ENCODE results near the gene FBLN1. TPM values are rescaled to one million over a fixed set of nuclear protein-coding genes. Genes with fewer than 3 reads are reported as not detected.

Gene FBLN1
- total RNA-seq, 2 donors from 2014 or later: 92.8 to 354 TPM

- peaks cover 0 to 18% of the 10 kb centered on the region in 2 donors for H3K4me1 ChIP-seq
- H3K9me3 ChIP-seq: no peaks in the 10 kb centered on the region
- H3K27ac ChIP-seq: peak overlapping the region; percentile 5 to 56
- no peak for TF ChIP-seq CTCF (IDR thresholded peaks at IDR 0.05)
- H3K27me3 ChIP-seq: no peaks in the 10 kb centered on the region
- no peak overlapping the region for H3K4me3 ChIP-seq
- no peaks in the 10 kb centered on the region for H3K36me3 ChIP-seq
- no peak for DNase-seq (ENCODE audit: low spot score)
These were observed 24.4 kb upstream of the FBLN1 start for GRCh38 chr22:45478108-45478771.

- no peak overlapping the region for H3K27ac ChIP-seq
These were observed 22.0 kb upstream of the FBLN1 start for GRCh38 chr22:45480717-45481116.

GRCh38 chr22:45481661-45482060 lies 21.0 kb upstream of the FBLN1 start:
- H3K4me1 ChIP-seq: peaks cover 0 to 3% of the 10 kb centered on the region in 2 donors

More at GRCh38 chr22:45480717-45481116, 22.0 kb upstream of the FBLN1 start:
- TF ChIP-seq CTCF (IDR thresholded peaks at IDR 0.05): no peak
- Histone ChIP-seq H3K4me3 (no peak overlapping the region), H3K27me3 (no peaks in the 10 kb centered on the region), H3K9me3 (no peaks in the 10 kb centered on the region), H3K36me3 (no peaks in the 10 kb centered on the region), H3K4me1 (peaks cover 0 to 4% of the 10 kb centered on the region in 2 donors)
- no peak for DNase-seq (ENCODE audit: low spot score)

GRCh38 chr22:45482169-45482568 lies 20.5 kb upstream of the FBLN1 start:
- Histone ChIP-seq H3K27ac (no peak overlapping the region), H3K9me3 (no peaks in the 10 kb centered on the region), H3K36me3 (no peaks in the 10 kb centered on the region), H3K4me1 (peaks cover 0 to 3% of the 10 kb centered on the region in 2 donors), H3K4me3 (no peak overlapping the region), H3K27me3 (no peaks in the 10 kb centered on the region)
- DNase-seq (ENCODE audit: low spot score): no peak
- no peak for TF ChIP-seq CTCF (IDR thresholded peaks at IDR 0.05)

More at GRCh38 chr22:45481661-45482060, 21.0 kb upstream of the FBLN1 start:
- no peak overlapping the region for H3K4me3 ChIP-seq
- no peaks in the 10 kb centered on the region for H3K9me3 ChIP-seq
- no peak for DNase-seq (ENCODE audit: low spot score)
- no peak for TF ChIP-seq CTCF (IDR thresholded peaks at IDR 0.05)
- no peaks in the 10 kb centered on the region for H3K27me3 ChIP-seq
- H3K27ac ChIP-seq: no peak overlapping the region
- H3K36me3 ChIP-seq: no peaks in the 10 kb centered on the region

- Histone ChIP-seq H3K4me1 (peaks cover 0 to 3% of the 10 kb centered on the region in 2 donors), H3K4me3 (no peak overlapping the region), H3K27ac (no peak overlapping the region), H3K36me3 (no peaks in the 10 kb centered on the region), H3K27me3 (no peaks in the 10 kb centered on the region), H3K9me3 (no peaks in the 10 kb centered on the region)
- DNase-seq (ENCODE audit: low spot score): no peak
- no peak for TF ChIP-seq CTCF (IDR thresholded peaks at IDR 0.05)
These were observed 19.4 kb upstream of the FBLN1 start for GRCh38 chr22:45483319-45483718.

All from right atrium auricular region (tissue), 2 donors.